RCC 7860 (cell line): ENCODE results near the gene ARL16.

Experiments used
- DNase-seq: peaks from one replicate; pipeline ENCODE4 v3.0.0-alpha.2; 2015; ENCODE audit warnings: low spot score
- FAIRE-seq: peaks from 2 replicates; lab custom pipeline; 2012; peaks lifted over from hg19 to GRCh38; lab: Jason Lieb, UNC

ARL16 gene

GRCh38 chr17:81696218-81696941, 12.8 kb upstream of the ARL16 start:
- DNase-seq (no peak), FAIRE-seq (no peak)

DNA sequence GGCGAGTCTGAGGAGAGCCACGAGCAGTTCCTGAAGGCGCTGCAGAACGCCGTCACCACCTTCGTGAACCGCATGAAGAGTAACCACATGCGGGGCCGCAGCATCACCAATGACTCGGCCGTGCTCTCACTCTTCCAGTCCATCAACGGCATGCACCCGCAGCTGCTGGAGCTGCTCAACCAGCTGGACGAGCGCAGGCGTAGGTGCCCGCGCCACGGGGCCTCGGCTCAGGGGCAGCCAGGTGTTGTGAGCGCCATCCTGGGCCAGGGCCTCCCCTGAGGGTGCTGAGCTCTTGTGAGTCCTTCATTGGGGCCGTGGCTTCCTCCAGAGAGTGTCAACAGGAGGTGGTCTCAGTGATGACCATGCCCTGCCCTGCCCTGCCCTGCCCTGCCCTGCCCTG, 12.2 kb upstream of the ARL16 start:
- FAIRE-seq (no peak), DNase-seq (no peak)

GRCh38 chr17:81695211-81695610, 11.6 kb upstream of the ARL16 start:
- FAIRE-seq = no peak
- DNase-seq = no peak

DNA sequence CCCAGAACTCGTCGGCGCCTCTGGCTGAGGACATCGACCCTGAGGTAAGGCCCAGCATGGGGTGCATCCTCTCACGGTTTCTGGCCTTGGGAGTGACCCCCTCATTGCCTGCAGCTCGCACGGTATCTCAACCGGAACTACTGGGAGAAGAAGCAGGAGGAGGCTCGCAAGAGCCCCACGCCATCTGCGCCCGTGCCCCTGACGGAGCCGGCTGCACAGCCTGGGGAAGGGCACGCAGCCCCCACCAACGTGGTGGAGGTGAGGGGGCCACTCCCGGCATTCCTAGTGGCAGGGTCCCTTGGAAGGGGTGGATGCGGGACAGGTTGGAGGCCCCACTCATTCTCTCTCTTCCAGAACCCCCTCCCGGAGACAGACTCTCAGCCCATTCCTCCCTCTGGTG, 11.2 kb upstream of the ARL16 start:
- DNase-seq (no peak), FAIRE-seq (no peak)

DNA sequence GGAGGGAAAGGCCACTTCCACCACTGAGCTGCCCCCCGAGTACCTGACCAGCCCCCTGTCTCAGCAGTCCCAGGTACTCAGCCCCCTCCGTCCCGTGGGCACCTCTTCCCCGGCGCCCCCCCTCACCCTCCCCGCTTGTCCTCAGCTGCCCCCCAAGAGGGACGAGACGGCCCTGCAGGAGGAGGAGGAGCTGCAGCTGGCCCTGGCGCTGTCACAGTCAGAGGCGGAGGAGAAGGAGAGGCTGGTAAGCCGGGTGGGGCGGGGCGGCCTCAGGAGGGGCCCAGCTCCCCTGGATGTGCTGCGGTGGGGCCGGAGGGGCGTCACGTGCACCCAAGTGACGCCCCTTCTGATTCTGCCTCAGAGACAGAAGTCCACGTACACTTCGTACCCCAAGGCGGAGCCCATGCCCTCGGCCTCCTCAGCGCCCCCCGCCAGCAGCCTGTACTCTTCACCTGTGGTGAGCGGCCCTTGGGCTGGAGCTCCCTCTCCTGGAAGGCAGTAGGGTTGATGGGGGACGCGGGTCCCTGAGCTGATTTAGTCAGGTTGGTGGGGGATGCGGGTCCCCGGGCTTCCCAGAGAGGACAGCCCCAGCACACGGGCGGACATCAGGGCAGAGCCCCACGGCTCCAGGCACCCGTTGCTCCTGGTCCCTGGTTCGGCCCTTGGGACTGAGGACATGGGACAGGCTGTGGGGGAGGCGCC, 10.1 kb upstream of the ARL16 start:
- FAIRE-seq (no peak), DNase-seq (no peak)

- FAIRE-seq (no peak), DNase-seq (no peak)
Observed at GRCh38 chr17:81691608-81692007, 8.0 kb upstream of the ARL16 start.

DNA sequence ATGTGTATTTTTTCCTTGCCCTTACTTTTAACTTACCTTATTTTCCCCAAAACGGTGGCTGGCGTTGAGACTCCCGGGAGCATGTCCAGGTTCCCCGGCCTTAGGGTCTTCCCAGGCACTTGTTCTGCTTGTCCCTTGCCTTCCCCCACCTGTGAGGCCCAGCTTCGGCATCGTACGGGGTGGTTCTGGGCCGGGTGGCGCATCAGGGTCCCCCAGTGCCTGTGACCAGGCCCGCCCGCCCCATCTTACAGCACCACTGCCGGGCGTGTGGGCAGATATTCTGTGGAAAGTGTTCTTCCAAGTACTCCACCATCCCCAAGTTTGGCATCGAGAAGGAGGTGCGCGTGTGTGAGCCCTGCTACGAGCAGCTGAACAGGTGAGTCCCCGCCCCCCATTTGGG, 7.6 kb upstream of the ARL16 start:
- FAIRE-seq = no peak

GRCh38 chr17:81690549-81690948, 7.0 kb upstream of the ARL16 start:
- no peak for FAIRE-seq

More for the DNA sequence above, 7.6 kb upstream of the ARL16 start:
- DNase-seq = no peak

GRCh38 chr17:81690066-81690465, 6.5 kb upstream of the ARL16 start:
- DNase-seq = no peak
- no peak for FAIRE-seq

More at GRCh38 chr17:81690549-81690948, 7.0 kb upstream of the ARL16 start:
- DNase-seq = no peak

DNA sequence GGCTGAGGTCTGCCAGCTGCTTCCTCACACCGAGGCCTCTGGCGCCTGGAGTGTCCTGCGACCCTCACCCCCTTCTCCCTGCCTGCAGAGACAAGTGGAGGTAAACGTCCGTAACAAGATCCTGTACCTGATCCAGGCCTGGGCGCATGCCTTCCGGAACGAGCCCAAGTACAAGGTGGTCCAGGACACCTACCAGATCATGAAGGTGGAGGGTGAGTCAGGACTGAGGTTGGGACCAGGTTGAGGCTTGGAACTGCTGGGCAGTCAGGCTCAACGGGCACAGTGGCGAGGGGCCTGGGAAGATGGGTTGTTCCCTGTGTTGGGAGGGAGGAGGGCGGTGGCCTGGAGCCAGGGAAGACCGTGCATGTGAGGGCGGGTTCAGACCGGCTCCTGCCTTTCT, 5.0 kb upstream of the ARL16 start:
- DNase-seq (no peak), FAIRE-seq (no peak)

GRCh38 chr17:81687770-81688541, 4.4 kb upstream of the ARL16 start:
- DNase-seq = no peak
- FAIRE-seq = no peak

GRCh38 chr17:81686614-81687013, 3.0 kb upstream of the ARL16 start:
- DNase-seq (no peak), FAIRE-seq (no peak)

DNA sequence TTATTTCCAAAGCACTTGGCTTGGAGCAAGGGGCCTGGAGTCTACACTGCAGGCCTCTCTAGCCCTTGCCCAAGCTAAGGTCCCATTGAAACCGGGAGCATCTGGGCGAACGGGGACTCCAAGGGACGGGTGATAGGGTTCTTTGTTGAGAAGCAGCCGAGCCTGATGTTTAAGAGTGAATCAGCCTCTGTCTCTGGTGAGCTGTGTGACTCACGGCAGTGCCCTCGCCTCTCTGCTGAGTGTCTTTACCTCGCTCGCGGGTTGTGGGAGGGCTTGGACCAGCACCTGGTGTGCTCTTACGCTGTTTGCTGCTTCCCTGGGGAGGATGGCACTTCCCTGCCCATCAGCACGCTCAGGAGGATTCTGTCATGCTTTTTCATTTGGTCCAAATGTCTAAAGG, 1.5 kb upstream of the ARL16 start:
- FAIRE-seq (peak; percentile 85), DNase-seq (peak; percentile 86)

DNA sequence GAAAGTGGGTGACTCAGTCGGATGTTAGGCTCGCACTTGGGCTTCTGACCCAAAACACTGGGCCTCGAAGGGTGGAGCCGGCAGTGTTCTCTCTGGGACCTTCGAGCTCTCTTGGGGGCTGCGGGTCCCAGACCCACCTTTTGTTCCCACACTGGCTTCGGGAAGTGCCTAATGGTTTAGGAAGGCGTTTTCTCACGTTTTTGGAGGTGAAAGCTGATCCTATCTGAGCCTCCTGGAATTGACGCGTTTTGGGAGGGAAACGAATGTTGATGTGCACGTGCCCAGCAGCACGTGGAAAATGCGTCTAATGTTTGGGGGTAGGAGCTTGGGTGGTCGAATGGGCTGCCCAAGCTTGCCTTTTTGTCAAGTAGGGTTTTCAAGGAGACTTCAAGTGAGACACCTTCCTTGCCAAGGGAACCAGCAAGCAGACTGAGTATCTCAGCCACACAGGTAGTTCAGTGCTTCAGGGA, 880 bp upstream of the ARL16 start:
- peak; percentile 12 for FAIRE-seq
- no peak for DNase-seq

DNA sequence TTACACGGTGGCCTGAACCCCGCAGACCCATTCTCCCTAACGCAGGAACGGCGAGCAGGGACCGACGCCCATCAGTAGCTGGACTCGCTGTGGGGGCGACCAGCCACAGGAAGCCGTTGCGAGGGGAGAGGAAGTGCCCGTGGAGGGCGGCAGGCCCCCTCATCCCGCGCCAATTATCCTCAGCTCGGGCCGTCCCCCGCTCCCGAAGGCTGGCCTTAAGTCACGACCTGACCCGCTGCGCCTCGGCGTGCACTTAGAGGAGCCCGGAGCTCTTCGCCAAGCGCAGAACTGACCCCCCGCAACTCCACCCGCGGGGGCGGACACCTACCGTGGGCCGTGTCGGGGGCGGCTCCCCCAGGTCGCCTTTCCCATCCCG, 401 bp downstream of the ARL16 start:
- FAIRE-seq = no peak
- DNase-seq = no peak

- DNase-seq (no peak), FAIRE-seq (no peak)
Observed at GRCh38 chr17:81682565-81683207, 911 bp downstream of the ARL16 start.

DNA sequence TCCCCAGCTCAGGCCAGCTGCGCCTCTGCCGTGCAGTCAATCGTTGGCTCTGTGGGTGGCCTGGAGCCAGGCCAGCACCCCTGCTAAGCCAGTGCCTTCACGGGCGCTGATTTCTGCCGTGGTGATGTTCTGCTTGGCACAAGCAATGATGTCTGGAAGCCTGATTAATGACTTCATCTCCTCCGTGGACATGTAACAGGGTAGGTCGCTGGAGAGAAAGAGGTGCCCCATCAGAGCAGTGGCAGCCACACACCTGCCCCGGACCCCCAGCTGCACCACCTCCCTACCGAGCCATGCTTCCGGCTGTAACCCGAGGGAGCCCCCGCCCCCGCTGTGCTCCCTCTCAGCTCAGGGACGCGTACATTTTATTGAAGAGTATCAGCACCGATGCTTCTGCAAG, 1.9 kb downstream of the ARL16 start:
- FAIRE-seq (peak; percentile 85), DNase-seq (peak; percentile 83)

DNA sequence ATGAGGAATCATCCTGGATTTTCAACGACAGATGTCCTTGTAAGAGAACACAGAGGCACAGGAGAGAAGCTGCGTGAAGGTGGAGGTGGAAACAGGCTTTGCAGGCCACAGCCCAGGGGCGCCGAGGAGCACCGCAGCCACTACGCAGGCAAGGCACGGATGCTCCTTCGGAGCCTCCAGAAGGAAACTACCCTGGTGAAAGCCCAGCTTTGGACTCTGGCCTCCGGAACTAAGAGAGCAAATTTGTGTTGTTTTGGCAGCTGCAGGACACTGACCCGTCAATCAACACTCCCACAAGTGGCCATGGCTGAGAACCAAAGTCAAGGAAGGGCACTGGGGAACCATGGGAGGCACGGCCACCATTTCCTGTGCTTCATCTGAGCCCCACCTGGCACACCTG, 3.4 kb downstream of the ARL16 start:
- DNase-seq (no peak), FAIRE-seq (no peak)

- DNase-seq = no peak
- FAIRE-seq = no peak
Observed at GRCh38 chr17:81676906-81677305, 6.7 kb downstream of the ARL16 start.

DNA sequence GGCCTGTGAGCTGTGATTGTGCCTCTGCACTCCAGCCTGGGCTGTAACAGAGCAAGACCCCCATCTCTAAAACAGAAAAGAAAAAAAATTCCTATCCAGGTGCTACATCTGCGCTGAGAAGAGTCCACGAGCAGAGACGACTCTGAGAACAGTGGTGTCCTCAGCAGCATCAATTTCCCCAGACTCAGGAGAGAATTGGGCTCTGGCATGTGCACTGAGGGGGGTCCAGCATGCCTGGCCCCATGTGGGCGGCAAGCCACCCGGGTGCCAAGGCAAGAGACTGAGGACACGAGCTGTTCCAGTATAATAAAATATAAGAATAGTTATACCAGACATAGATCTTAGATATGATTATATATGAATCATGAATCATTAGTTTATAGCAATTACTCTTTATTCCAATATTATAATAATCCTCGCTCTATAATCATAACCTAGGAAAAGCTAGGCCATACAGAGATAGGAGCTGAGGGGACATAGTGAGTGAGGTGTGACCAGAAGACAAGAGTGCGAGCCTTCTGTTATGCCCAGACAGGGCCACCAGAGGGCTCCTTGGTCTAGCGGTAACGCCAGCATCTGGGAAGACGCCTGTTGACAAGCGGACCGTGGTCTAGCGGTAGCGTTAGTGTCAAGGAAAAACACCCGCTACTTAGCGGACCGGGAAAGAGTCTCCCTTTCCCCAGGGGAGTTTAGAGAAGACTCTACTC, 7.9 kb downstream of the ARL16 start:
- FAIRE-seq = peak; percentile 74

More for the DNA sequence above, 7.9 kb downstream of the ARL16 start:
- peak; percentile 24 for DNase-seq
